Body of pancreas (tissue), 4 donors: ENCODE results near the gene EPM2A. TPM values are rescaled to one million over a fixed set of nuclear protein-coding genes. Genes with fewer than 3 reads are reported as not detected.

Experiments used
- ATAC-seq: fragments of 150-250 bp; one replicate; pipeline ENCODE4 v1.9.1; 2016
- DNase-seq, 4 donors: peaks; one replicate each; pipeline ENCODE4 v3.0.0-alpha.2; 2019
- H3K27ac ChIP-seq, 4 donors: fragments of 200-600 bp; sonication (generic); 1 replicate in 3 of 4; 2 replicates in 1 of 4; pipeline versions ENCODE4 v1.5.1 to v1.6.1; 2016 to 2019; ENCODE audit warnings: mild to moderate bottlenecking in 1 of 4, mixed read lengths in 1 of 4, moderate library complexity in 1 of 4
- H3K27me3 ChIP-seq, 2 donors: fragments of 200-600 bp; sonication (generic); one replicate each; pipeline ENCODE4 v1.6.0; 2016; ENCODE audit warnings: mild to moderate bottlenecking in 1 of 2
- H3K36me3 ChIP-seq, 2 donors: fragments of 200-600 bp; sonication (generic); replicated peaks in 1 of 2; 2 replicates each; pipeline ENCODE4 v1.5.1; 2016; ENCODE audit warnings: low read depth in 2 of 2; ENCODE audit not compliant: insufficient read depth in 1 of 2
- H3K4me1 ChIP-seq: fragments of 200-600 bp; sonication (generic); one replicate; pipeline ENCODE4 v1.6.0; 2016
- H3K4me3 ChIP-seq, 2 donors: fragments of 200-600 bp; sonication (generic); 1 replicate in 1 of 2; 2 replicates in 1 of 2; pipeline ENCODE4 v1.5.1; 2016 to 2019
- H3K9me3 ChIP-seq, 3 donors: fragments of 200-600 bp; sonication (generic); 1 replicate in 2 of 3; 2 replicates in 1 of 3; pipeline ENCODE4 v1.5.1; 2016
- POLR2A ChIP-seq, 3 donors: fragments of 450-650 bp; IDR thresholded peaks; one replicate each; pipeline ENCODE4 v1.6.1; 2016; ENCODE audit warnings: antibody characterized with exemption in 3 of 3, mild to moderate bottlenecking in 2 of 3
- WGBS, 2 donors: methylation state at CpG; one replicate each; pipeline ENCODE4 v1.1.5; 2017; 5-methylcytosine and 5-hydroxymethylcytosine counted together
- intact Hi-C: fragments of 100-400 bp; cut with DNase I; formaldehyde crosslinking; loops from one replicate; pipeline ENCODE4 v1.15.1; 2023
- total RNA-seq, 2 donors: library from RNA; depleted of rRNA; stranded (reverse); fragments of >200 nt; gene quantifications; one replicate each; pipeline ENCODE4 v1.1.0, GENCODE V29; 2016
- TF ChIP-seq, protein P1 (sequence below), 7 experiments: fragments of 450-650 bp in 4 of 7; fragments of 200-600 bp in 3 of 7; sonication (generic) in 3 of 7; IDR thresholded peaks; one replicate each; pipeline ENCODE4 v1.5.1; 2016 to 2019; ENCODE audit warnings: antibody characterized with exemption in 7 of 7

The EPM2A gene
- total RNA-seq, 2 donors from 2014 or later, result 17.4 to 18.8 TPM

GRCh38 chr6:145656128-145656527 lies 79.2 kb downstream of the EPM2A start:
- TF ChIP-seq POLR2A (IDR thresholded peaks at IDR 0.05), result no peak
- TF ChIP-seq, protein P1, sequence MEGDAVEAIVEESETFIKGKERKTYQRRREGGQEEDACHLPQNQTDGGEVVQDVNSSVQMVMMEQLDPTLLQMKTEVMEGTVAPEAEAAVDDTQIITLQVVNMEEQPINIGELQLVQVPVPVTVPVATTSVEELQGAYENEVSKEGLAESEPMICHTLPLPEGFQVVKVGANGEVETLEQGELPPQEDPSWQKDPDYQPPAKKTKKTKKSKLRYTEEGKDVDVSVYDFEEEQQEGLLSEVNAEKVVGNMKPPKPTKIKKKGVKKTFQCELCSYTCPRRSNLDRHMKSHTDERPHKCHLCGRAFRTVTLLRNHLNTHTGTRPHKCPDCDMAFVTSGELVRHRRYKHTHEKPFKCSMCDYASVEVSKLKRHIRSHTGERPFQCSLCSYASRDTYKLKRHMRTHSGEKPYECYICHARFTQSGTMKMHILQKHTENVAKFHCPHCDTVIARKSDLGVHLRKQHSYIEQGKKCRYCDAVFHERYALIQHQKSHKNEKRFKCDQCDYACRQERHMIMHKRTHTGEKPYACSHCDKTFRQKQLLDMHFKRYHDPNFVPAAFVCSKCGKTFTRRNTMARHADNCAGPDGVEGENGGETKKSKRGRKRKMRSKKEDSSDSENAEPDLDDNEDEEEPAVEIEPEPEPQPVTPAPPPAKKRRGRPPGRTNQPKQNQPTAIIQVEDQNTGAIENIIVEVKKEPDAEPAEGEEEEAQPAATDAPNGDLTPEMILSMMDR (IDR thresholded peaks at IDR 0.05), result no peak
- DNase-seq, result no peak
- 81 to 96% methylated on average over 1 of the region's 1 CpG for WGBS, 2 donors
- no peaks in the 10 kb centered on the region for H3K36me3 ChIP-seq
- H3K4me1 ChIP-seq, result no peaks in the 10 kb centered on the region
- no peak overlapping the region for H3K4me3 ChIP-seq
- no peak overlapping the region for H3K27ac ChIP-seq
- H3K27me3 ChIP-seq, result no peaks in the 10 kb centered on the region
- H3K9me3 ChIP-seq, result no peaks in the 10 kb centered on the region
- intact Hi-C loops, result no loop called here
- no peak for ATAC-seq

DNA sequence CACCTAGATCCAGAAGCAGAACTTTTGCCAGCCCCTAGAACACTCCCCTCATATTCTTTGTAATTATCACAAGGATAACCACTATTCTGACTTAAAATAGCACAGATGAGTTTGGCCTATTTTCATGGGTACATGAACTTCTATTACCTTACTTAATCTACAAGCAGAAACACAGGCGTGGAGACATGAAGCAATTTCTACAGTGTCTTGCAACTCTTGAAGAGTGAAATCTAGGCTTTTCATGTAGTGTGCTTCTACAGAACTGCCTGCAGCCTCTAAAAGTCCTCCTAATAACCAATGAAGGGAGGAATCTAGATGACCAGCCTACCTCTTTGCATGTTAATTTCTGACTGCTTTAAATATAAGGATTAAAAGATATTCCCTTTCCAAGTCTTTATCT lies 82.7 kb downstream of the EPM2A start:
- no peaks in the 10 kb centered on the region for H3K27me3 ChIP-seq
- no peak overlapping the region for H3K4me3 ChIP-seq
- WGBS, 2 donors, result 81 to 84% methylated on average over 1 of the region's 1 CpG
- H3K36me3 ChIP-seq, result no peaks in the 10 kb centered on the region
- no peak for TF ChIP-seq POLR2A (IDR thresholded peaks at IDR 0.05)
- TF ChIP-seq, protein P1 (IDR thresholded peaks at IDR 0.05), result no peak
- ATAC-seq (no peak), DNase-seq (no peak)
- intact Hi-C loops, result no loop called here
- no peaks in the 10 kb centered on the region for H3K9me3 ChIP-seq
- no peaks in the 10 kb centered on the region for H3K4me1 ChIP-seq
- no peak overlapping the region for H3K27ac ChIP-seq

GRCh38 chr6:145651988-145652387 lies 83.3 kb downstream of the EPM2A start:
- no peak overlapping the region for H3K27ac ChIP-seq

DNA sequence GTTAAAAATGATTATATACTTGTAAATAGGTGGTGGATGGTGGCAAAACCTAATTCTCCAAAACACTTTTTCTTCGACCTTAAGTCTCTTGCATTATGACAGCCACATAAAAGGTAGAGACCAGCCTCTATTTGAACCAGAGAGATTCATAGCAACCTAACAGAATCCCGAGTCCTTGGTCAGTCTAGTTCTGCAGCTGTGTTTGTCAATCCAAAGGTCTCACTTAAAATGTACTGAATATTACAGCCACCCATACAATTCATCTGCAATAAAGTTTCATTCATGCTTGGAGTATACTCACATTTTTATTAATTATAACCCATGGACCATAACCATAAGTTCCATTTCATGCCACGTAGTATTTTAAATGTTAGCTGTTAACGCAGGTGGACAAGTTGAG lies 87.2 kb downstream of the EPM2A start:
- ATAC-seq, result no peak
- no peaks in the 10 kb centered on the region for H3K9me3 ChIP-seq
- no peaks in the 10 kb centered on the region for H3K27me3 ChIP-seq
- WGBS, 2 donors, result 95 to 99% methylated on average over 4 of the region's 4 CpGs
- DNase-seq, result no peak
- no peak overlapping the region for H3K27ac ChIP-seq
- no peaks in the 10 kb centered on the region for H3K36me3 ChIP-seq
- TF ChIP-seq POLR2A (IDR thresholded peaks at IDR 0.05), result no peak
- TF ChIP-seq, protein P1 (IDR thresholded peaks at IDR 0.05), result no peak
- H3K4me1 ChIP-seq, result no peaks in the 10 kb centered on the region
- intact Hi-C loops, result no loop called here
- H3K4me3 ChIP-seq, result no peak overlapping the region

More at GRCh38 chr6:145651988-145652387, 83.3 kb downstream of the EPM2A start:
- Histone ChIP-seq H3K4me1 (no peaks in the 10 kb centered on the region), H3K4me3 (no peak overlapping the region), H3K9me3 (no peaks in the 10 kb centered on the region), H3K36me3 (no peaks in the 10 kb centered on the region), H3K27me3 (no peaks in the 10 kb centered on the region)
- no peak for ATAC-seq
- 18 to 23% methylated on average over 2 of the region's 2 CpGs for WGBS, 2 donors
- TF ChIP-seq, protein P1 (IDR thresholded peaks at IDR 0.05), result no peak
- intact Hi-C loops, result no loop called here
- no peak for DNase-seq

- Histone ChIP-seq H3K4me1 (no peaks in the 10 kb centered on the region), H3K27ac (no peak overlapping the region), H3K36me3 (no peaks in the 10 kb centered on the region), H3K4me3 (no peak overlapping the region), H3K27me3 (no peaks in the 10 kb centered on the region), H3K9me3 (no peaks in the 10 kb centered on the region)
- ATAC-seq, result no peak
- intact Hi-C loops, result no loop called here
- no peak for TF ChIP-seq POLR2A (IDR thresholded peaks at IDR 0.05)
- TF ChIP-seq, protein P1 (IDR thresholded peaks at IDR 0.05), result no peak
- 94 to 100% methylated on average over 1 of the region's 1 CpG for WGBS, 2 donors
- no peak for DNase-seq
Measured at GRCh38 chr6:145647602-145648001, 87.7 kb downstream of the EPM2A start.
